IPS-NIHi7 (cell line): Measurements from ENCODE around the gene TMEM205.
"Not testable (repeated sequence)": the region's sequence is repeated elsewhere in the genome, so short reads cannot be mapped to it uniquely, and the experiment has no call there.

Experiments
- DNase-seq: peaks from one replicate; pipeline ENCODE4 v3.0.0; 2012; ENCODE audit warnings: mixed read lengths; ENCODE audit errors: extremely low spot score

The TMEM205 gene

GRCh38 chr19:11346104-11346940 is at the start of gene TMEM205, which contains the start of gene CCDC159:
Gene TMEM205, minus strand, starts transcription at chr19:11346268. Its CDS starts 649 bp downstream, at chr19:11345619.
Gene CCDC159, plus strand, starts transcription at chr19:11346519. Its CDS starts 88 bp downstream, at chr19:11346607.
- DNase-seq: peak; percentile 99

DNA sequence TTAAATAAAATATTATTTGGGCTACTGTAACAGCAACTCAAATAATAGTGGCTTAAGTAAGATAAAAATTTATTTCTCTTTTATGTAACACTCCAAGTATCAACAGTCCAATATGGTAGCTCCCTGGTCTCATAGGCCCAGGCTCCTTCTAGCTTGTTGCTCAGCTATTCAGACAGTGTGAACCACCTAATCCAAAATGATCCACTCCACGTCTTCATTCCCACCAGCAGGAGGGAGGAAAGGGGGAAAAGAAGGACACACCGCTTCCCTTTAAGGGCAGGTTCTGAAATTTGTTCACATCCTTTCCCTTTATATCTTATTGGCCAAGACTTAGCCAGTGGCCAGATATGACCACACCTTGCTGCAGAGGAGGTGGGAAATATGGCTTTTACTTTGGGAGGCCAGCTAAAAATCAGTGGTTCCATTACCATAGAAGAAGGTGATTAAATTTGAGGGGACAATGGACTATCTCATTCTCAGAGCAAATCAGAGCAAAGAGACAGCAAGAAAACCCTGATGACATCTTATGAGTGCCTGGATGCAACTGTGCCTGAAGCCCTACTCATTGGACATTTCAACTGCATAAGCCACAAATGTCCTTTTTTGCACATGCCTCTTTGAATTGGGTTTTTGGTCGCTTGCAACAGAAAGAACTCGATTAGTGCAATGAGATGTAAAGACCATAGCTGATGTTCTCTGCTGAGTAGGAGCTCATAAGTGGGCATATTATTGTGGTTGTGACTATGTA is 45.0 kb upstream of the TMEM205 start:
- no peak for DNase-seq

- no peak for DNase-seq
Measured at GRCh38 chr19:11390359-11390758, 44.3 kb upstream of the TMEM205 start.

- DNase-seq: no peak
Measured at GRCh38 chr19:11387162-11388034, 41.3 kb upstream of the TMEM205 start.

DNA sequence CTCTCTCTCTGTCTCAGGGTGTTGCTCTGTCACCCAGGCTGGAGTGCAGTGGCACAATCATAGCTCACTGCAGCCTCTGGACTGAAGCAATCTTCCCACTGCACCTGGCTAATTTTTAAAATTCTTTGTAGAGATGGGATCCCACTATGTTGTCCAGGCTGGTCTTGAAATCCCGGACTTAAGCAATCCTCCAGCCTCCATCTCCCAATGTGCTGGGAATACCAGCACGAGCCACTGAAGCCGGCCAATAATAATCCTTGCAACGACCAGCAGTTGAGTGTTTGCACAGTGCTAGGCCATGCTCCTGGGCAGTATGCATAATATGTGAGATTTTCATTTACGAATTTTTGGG is 38.7 kb upstream of the TMEM205 start:
- no peak for DNase-seq

DNA sequence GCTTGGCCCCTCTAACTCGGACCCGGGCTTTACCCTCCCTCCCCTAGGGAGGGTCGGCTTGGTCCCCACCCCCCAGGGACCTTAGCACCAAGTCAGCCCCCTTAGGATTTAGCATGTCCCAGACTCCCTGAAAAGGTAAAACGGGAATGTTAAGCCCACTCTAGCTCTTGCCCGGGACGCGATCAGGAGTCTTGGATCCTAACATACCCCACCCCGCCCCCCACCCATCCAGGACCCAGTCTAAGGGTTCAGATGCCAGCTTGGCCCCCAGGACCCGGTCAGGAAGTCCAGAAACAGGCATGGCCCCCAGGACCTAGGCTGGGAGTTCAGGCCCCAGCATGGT is 37.6 kb upstream of the TMEM205 start:
- DNase-seq: no peak

- peak; percentile 62 for DNase-seq
Measured at GRCh38 chr19:11382898-11383705, 37.0 kb upstream of the TMEM205 start.

DNA sequence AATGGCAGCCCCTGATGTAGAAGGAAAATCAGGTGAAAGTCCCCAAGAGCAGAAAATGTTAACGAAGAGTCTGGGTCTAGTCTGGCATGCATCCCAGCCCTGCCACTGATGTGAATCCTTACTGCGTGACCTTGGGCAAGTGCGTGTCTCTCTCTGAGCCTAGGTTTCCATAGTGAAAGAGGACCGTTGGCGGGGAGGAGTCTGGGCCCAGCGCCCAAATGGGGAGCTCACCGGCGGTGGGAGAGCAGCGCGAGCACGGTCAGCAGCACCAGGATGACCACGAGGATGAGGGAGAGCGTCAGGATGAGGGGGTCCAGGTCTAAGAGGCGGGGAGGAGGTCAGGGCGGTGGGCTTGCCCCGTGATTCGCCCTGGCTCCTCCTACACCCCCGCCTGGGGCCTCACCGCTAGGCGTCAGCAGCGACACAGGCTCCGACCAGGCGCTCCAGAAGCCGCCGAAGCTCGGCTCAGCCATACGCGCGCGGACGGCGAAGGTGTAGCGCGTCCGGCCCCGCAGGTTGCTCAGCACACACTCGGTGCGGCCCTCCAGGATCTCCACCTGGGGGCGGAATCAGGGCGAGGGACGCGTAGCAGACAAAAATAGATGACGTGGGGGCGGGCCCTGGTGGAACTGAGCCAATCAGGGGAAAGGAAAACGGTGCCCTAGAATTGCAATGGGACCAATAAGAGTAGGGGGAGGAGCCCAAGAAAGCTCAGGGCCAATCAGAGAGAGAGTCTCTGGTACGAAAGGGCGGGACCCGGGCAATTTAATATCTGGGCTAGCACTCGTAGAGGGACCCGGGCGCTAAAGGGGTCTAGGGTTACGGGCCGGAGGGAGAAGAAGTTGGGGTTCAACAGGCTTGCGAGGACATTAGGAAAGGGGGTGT is 34.8 kb upstream of the TMEM205 start:
- peak; percentile 93 for DNase-seq

DNA sequence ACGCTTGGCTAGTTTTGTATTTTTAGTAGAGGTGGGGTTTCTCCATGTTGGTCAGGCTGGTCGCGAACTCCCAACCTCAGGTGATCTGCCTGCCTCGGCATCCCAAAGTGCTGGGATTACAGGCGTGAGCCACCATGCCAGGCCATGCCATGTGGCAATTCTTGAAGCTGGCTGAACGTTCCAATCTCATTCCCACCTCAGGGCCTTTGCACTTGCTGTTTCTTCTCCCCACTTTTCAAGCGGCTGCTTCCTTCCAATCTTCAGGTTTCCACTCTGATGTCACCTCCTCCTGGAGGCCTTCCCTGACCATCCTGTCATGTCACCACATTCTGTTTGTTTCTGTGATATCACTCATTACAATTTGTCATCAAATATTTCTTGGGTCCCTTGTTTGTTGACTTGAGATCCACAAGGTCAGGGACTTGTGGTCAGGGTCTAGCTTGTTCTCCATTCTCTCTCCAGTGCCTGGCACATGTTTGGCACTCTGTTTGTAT is 33.8 kb upstream of the TMEM205 start:
- no peak for DNase-seq

DNA sequence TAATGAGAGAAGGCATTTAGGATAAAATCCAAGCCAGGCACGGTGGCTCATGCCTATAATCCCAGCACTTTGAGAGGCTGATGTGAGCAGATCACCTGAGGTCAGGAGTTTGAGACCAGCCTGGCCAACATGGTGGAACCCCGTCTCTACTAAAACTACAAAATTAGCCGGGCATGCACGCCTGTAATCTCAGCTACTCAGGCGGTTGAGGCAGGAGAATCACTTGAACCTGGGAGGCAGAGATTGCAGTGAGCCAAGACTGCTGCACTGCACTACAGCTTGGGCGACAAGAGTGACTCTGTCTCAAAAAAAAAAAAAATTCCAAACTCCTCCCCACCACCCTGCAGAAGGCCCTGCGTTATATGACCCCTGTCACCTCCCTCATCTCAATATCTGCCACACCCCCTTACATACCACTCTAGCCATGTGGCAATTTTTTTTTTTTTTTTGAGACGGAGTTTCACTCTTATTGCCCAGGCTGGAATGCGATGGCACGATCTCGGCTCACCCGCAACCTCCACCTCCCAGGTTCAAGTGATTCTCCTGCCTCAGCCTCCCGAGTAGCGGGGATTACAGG is 33.3 kb upstream of the TMEM205 start:
- DNase-seq: not testable (repeated sequence)

- peak; percentile 48 for DNase-seq
Measured at GRCh38 chr19:11378319-11379189, 32.5 kb upstream of the TMEM205 start.

DNA sequence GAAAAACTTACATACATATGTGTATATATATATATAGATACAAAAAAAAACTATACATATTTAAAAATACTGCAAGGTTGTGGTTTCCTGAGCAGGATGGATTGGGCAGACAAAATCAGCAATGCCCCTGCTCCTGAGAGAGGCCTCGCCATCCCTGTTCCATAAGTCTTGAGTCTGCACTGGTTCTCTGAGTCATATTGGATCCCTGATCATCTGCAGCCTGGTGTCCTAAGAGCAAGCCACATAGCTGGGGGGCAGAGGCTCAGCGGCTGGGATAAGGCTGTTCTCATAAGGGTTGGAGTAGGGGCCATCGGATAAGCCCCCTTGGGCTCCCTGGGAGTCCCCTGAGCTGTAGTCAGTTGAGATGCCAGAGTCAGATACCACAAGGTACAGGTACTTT is 31.7 kb upstream of the TMEM205 start:
- DNase-seq: no peak

GRCh38 chr19:11377237-11377636 is 31.2 kb upstream of the TMEM205 start:
- no peak for DNase-seq

- DNase-seq: no peak
Measured at GRCh38 chr19:11375143-11375948, 29.3 kb upstream of the TMEM205 start.

DNA sequence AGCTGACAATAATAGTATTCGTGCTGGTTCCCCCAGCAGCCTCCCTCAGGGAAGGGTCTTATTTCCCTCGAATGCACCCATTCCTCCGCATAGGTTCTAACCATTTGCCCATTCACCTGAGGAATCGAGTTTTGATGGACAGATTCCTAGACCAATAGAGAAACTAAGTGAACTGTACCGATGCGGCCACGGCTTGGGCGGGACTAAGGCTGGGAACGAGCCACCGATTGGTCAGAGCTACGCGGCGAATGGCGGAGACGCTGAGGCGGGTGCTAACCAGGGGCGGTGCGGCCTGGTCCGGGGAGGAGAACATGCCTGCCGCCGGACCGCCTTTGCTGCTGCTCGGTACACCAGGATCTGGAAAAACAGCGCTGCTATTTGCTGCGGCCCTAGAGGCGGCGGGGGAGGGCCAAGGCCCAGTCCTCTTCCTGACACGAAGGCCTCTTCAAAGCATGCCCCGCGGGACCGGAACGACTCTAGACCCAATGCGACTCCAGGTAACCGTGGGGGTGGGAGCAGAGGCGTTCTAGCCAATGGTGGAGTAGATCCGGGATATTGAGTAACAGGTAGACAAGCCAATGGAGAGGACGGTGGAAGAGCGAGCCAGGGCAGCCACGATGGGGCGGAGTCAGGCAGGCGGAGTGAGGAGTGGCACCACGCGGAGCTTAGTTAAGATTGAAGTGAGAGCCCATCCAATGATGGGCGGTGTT is 28.5 kb upstream of the TMEM205 start, which contains the start of gene SWSAP1:
TSS of gene SWSAP1 (plus strand) at position 234 of the 710 bp plus-strand sequence. CDS start at position 249, 15 bp downstream.
- peak; percentile 96 for DNase-seq

- DNase-seq: no peak
Measured at GRCh38 chr19:11373885-11374432, 27.9 kb upstream of the TMEM205 start.
